CD4-positive, alpha-beta T cell treated with Interleukin-21 for 1 hour (primary cell): ENCODE measurements around the gene STXBP6.

Source experiments
- DNase-seq: peaks from one replicate; pipeline ENCODE4 v3.0.0-alpha.2; 2020

The STXBP6 gene

GRCh38 chr14:24911324-24912109 lies 138.4 kb downstream of the STXBP6 start:
- no peak for DNase-seq

- DNase-seq: no peak
These were observed 139.4 kb downstream of the STXBP6 start for GRCh38 chr14:24910408-24910986.

GRCh38 chr14:24909523-24910302 lies 140.2 kb downstream of the STXBP6 start:
- DNase-seq: no peak

GRCh38 chr14:24908592-24909236 lies 141.2 kb downstream of the STXBP6 start:
- DNase-seq: no peak

GRCh38 chr14:24904533-24904932 lies 145.4 kb downstream of the STXBP6 start:
- DNase-seq: no peak

- no peak for DNase-seq
These were observed 146.6 kb downstream of the STXBP6 start for GRCh38 chr14:24903337-24903736.

GRCh38 chr14:24900269-24901100 lies 149.5 kb downstream of the STXBP6 start:
- no peak for DNase-seq

- no peak for DNase-seq
These were observed 152.2 kb downstream of the STXBP6 start for GRCh38 chr14:24897793-24898192.

- DNase-seq: no peak
These were observed 154.3 kb downstream of the STXBP6 start for GRCh38 chr14:24895622-24896021.

GRCh38 chr14:24895243-24895583 lies 154.7 kb downstream of the STXBP6 start:
- no peak for DNase-seq

GRCh38 chr14:24894583-24895242 lies 155.2 kb downstream of the STXBP6 start:
- DNase-seq: no peak

- DNase-seq: no peak
These were observed 157.4 kb downstream of the STXBP6 start for GRCh38 chr14:24892497-24893051.

GRCh38 chr14:24891987-24892496 lies 157.9 kb downstream of the STXBP6 start:
- no peak for DNase-seq

GRCh38 chr14:24890716-24891115 lies 159.2 kb downstream of the STXBP6 start:
- DNase-seq: no peak

GRCh38 chr14:24889843-24890242 lies 160.1 kb downstream of the STXBP6 start:
- no peak for DNase-seq

GRCh38 chr14:24888532-24888931 lies 161.4 kb downstream of the STXBP6 start:
- no peak for DNase-seq

- DNase-seq: no peak
These were observed 162.2 kb downstream of the STXBP6 start for GRCh38 chr14:24887623-24888304.

- DNase-seq: no peak
These were observed 164.5 kb downstream of the STXBP6 start for GRCh38 chr14:24885410-24885913.

GRCh38 chr14:24883576-24883975 lies 166.4 kb downstream of the STXBP6 start:
- DNase-seq: no peak

- no peak for DNase-seq
These were observed 168.6 kb downstream of the STXBP6 start for GRCh38 chr14:24881116-24881893.
